ENCODE measurements around the gene SHD. TPM values are rescaled to one million over a fixed set of nuclear protein-coding genes. Genes with fewer than 3 reads are reported as not detected.
A peak's percentile ranks its signal among the peaks of the same experiment; 100 is the strongest.
"Not testable (repeated sequence)": the region's sequence is repeated elsewhere in the genome, so short reads cannot be mapped to it uniquely, and the experiment has no call there.

Gene SHD, protein sequence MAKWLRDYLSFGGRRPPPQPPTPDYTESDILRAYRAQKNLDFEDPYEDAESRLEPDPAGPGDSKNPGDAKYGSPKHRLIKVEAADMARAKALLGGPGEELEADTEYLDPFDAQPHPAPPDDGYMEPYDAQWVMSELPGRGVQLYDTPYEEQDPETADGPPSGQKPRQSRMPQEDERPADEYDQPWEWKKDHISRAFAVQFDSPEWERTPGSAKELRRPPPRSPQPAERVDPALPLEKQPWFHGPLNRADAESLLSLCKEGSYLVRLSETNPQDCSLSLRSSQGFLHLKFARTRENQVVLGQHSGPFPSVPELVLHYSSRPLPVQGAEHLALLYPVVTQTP
- total RNA-seq: 8.8 TPM

DNA sequence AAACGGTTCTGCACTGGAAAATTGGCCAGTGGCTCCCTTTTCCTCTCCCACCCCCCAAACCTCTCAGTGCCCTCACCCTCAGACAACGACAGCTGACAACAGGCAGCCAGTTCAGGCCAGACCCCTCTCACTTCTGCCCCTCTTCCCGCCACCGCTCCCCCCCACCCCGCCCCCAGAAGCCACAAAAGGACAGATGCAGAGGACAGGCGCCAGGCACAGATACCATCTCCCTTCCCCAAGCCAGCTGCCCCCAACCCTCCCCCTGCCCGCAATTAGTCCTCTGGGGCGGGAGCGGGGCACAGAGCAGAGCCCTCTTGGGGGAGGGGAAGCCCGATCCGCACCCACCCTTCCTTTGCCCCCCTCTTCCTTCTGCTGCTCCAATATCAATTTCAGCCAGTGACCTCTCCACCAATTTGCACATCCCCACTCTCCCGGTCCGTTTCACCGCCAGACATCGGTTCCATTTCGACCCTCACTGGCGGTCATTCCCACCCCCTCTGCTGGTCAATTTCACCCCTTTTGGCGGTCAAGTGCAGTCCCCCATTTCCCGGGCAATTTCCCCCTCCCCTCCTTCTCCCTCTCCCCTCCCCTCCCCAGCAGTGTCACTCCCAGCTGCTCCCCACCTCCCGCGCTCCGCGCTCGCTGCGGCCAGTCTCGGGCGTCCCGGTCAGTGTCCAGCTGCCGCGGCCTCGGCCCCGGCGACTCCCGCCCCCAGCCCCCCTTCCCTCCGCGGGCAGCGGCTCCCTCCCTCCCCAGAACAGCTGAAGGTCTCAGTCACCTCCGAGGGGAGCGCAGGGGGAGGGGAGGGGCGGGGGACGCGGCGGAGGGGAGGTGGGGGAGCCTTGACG lies at the start of gene SHD:
Gene SHD, plus strand, starts transcription at position 848 of the 848 bp plus-strand sequence. CDS start 798 bp downstream, outside the sequence.
- ATAC-seq (peak; percentile 60), DNase-seq (ENCODE audit: low spot score) (no peak)

DNA sequence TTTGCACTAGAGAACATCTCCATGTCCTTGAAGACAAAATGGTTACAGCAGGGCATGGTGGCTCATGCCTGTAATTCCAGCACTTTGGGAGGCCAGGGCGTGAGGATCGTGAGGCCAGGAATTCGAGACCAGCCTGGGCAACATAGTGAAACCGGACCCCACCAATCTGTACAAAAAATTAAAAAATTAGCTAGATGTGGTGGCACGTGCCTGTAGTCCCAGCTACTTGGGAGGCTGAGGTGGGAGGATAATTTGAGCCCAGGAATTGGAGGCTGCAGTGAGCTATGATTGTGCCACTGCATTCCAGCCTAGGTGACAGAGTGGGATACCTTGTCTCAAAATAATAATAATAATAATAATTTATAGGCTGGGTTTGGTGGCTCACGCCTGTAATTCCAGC lies 48.8 kb upstream of the SHD start:
- ATAC-seq; DNase-seq (ENCODE audit: low spot score): not testable (repeated sequence)

DNA sequence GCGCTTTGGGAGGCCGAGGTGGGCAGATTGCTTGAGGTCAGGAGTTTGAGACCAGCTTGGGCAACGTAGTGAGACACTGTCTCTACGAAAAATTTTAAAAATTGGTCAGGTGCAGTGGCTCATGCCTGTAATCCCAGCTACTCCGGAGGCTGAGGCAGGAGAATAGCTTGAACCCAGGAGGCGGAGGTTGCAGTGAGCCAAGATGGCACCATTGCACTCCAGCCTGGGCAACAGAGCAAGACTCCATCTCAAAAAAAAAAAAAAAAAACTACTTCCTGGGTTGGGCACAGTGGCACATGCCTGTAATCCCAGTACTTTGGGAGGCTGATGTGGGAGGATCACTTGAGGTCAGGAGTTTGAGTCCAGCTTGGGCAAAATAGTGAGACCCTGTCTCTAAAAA lies 47.5 kb upstream of the SHD start:
- DNase-seq (ENCODE audit: low spot score); ATAC-seq: not testable (repeated sequence)

DNA sequence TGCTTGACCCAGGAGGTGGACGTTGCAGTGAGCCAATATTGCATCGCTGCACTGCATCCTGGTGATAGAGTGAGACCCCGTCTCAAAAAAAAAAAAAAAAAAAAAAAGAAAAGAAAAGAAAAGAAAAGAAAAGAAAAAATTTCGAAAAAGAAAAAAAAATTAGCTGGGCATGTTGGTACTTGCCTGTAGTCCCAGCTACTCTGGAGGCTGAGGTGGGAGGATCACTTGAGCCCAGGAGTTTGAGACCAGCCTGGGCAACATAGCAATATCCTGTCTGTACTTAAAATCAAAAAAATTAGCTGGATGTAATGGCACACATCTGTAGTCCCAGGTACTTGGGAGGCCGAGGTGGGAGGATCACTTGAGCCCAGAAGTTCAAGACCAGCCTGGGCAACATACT lies 46.9 kb upstream of the SHD start:
- not testable (repeated sequence) for DNase-seq (ENCODE audit: low spot score); ATAC-seq

DNA sequence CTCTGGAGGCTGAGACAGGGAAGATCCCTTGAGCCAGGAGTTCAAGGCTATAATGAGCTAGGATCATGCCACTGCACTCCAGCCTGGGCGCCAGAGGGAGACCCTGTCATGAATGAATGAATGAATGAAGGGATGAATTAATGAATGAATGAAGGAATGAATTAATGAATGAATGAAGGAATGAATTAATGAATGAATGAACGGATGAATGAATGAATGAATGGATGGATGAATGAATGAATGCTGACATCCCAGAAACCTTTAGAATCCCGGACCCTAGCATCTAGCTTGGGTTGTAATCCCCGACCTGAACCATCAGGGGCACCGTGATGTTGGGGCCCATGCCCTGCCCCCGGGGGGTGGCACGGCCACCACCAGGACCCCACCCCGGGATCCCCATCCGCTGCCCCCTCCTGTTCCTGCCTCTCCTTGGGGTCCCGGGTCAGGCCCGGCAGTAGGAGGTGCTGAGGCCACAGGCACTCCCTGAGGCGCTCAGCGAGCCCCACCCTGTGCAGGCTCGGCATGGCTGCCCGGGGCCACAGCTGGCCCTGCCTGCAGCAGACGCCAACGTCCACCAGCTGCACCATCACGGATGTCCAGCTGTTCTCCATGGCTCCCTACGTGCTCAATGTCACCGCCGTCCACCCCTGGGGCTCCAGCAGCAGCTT lies 46.3 kb upstream of the SHD start:
- ATAC-seq (no peak), DNase-seq (ENCODE audit: low spot score) (no peak)

DNA sequence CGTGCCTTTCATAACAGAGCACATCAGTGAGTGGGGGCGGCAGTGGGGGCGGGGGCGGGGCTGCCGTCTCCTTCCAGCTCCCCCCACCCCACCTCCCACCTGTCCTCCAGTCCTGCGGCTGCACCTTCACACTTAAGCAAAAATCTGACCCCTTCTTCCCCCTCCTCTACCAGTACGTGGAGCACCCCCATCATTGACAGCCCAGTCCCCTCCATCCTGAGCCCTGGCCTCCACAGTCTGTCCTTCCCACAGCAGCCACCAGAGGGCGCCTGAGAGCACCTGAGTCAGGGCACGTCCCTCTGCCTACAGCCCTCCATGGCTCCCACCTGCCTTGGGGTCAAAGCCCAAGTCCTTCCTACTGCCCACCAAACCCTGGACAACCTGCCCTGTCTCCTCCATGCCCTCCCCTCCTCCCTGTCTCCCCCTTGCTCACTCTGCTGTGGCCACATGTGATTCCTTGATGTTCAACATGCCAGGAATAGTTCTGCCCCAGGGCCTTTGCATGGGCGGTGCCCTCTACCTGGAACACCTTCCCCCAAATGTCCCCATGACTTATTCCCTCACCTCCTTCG lies 45.7 kb upstream of the SHD start:
- DNase-seq (ENCODE audit: low spot score) (peak; percentile 52), ATAC-seq (peak; percentile 64)

DNA sequence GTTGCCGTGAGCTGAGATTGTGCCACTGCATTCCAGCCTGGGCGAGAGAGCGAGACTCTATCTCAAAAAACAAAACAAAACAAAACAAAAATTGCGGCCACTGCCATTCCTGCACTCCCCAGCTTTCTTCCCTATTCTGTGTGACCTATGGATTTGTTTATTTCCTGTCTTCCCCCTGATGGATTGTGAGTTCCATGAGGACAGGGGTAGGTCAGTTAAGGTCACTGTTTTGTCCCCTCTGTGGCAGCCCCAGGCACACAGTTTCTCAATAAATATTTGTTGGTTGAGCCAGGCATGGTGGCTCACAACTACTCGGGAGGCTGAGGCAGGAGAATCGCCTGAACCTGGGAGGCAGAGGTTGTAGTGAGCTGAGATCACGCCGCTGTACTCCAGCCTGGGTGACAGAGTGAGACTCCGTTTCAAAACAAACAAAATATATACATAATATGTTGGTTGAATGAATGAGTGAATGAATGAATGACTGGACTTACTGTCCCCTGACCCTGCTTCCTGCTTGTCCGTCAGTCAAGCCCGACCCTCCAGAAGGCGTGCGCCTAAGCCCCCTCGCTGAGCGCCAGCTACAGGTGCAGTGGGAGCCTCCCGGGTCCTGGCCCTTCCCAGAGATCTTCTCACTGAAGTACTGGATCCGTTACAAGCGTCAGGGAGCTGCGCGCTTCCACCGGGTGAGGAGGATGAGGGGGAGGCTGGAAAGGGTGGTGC lies 44.8 kb upstream of the SHD start:
- ATAC-seq: no peak

DNA sequence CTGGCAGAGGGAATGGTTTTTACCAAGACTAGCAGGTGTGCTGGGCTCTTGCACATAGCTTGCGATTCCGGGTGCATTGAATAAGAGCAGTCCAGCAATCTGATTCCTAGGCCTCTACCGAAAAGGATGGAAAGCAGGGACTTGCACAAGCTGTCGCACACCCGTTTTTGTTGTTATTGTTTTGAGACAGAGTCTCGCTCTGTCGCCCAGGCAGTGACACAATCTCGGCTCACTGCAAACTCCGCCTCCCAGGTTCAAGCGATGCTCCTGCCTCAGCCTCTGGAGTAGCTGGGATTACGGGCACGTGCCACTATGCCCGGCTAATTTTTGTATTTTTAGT lies 44.2 kb upstream of the SHD start:
- DNase-seq (ENCODE audit: low spot score) (no peak), ATAC-seq (no peak)

More for the DNA sequence above, 44.8 kb upstream of the SHD start:
- no peak for DNase-seq (ENCODE audit: low spot score)

DNA sequence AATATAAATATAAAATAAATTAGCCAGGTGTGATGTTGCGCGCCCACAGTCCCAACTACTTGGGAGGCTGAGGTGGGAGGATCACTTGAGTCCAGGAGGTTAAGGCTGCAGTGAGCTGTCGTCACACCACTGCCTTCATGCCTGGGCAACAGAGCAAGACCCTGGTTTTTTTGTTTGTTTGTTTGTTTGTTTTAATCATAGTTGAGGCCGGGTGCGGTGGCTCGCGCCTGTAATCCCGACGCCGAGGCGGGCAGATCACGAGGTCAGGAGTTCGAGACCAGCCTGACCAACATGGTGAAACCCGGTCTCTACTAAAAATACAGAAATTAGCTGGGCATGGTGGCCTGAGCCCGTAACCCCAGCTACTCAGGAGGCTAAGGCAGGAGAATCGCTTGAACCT lies 41.6 kb upstream of the SHD start:
- DNase-seq (ENCODE audit: low spot score); ATAC-seq: not testable (repeated sequence)

DNA sequence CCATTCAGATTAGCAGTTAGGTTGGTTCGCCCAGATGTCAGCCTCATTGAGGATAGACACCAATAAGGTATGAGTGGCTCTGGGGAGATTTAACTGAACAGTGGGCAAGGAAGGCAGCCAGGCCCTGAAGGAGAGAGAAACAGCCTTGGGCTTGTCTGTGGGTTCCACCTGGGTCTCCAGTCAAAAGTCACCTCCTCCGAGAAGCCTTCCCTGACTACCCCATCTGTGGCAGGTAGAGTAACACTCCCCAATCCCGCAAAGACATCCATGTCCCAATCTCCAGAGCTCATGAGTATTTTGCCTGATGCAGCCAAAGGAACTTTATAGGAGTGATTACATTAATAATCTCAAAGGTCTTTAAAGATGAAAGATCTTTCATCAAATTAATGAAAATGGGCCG lies 40.2 kb upstream of the SHD start:
- no peak for DNase-seq (ENCODE audit: low spot score)
- ATAC-seq: no peak

DNA sequence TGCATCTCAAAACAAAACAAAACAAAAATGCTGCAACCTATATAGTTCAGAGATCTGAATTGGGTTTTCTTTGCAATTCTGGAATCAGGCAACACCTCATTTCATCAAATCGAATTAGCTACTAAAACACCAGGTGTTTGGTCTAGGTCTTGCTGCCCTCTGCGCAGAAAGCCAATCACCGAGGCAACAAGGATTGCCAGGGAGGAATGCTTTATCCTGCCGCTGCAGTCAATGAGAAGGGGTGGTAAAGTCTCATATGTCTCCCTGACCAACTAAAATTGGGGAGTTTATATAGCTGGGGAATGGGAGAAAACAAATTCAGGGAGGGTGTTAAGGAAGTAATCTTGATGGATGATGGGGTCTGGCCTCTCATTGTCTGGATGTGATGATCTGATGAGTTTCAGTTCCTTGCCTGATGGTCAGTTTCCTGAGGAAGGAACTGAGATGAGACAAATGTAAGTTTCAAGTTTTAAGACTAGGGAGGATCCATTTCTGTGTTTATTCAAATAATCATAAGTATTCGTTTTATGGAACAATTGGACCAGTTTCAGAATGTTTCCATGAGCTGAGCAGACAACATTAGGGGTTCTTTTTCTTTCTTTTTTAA lies 37.1 kb upstream of the SHD start:
- no peak for ATAC-seq
- no peak for DNase-seq (ENCODE audit: low spot score)

DNA sequence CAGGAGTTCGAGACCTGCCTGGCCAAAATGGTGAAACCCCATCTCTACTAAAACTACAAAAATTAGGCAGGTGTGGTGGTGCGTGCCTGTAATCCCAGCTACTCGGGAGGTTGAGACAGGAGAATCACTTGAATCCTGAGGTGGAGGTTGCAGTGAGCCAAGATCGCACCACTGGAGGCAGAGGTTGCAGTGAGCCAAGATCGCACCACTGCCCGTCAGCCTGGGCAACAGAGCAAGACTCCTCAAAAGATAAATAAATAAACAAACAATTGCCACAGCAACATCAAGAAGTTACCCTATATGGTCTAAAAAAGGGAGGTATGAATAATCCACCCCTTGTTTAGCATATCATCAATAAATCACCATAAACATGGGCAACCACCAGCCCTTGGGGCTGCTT lies 33.1 kb upstream of the SHD start:
- not testable (repeated sequence) for DNase-seq (ENCODE audit: low spot score); ATAC-seq

DNA sequence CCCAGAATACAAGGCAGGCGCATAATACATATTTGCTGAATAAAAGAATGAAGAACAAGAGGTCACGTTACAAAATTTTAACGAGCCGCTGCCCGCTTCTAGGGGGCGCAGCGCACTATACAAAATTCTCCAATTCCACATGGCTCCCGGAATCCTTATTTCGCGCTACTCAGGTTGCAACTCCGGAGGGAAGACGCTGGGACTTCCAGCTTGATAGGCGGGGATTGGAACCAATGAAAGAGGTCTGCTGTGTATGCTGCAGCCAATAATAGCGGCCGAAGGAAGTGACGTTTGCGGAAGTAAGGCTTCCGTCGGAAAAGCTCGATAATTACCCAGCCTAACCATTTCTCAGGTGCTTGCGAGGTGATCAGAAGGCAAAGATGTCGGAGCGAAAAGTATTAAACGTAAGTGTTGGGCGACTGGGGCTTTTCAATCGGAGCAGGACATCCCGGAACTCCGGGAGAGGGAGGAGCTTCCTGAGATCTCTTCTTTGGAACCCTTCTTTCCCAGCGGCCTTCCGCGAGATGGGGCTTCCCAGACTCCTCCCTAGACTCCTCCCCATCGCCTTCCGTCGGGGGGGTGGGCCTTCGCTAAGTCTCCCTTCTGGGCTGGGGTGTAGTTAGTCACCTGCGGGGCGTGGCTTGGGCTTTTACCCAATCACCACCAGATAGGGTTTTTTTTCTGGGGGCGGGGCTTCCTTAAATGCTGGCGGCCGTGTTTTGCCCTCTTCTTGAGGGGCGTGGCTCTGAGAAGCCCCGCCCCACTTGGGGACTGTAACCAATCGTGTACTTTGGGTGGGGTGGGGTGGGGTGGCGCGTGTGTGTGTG lies 32.1 kb upstream of the SHD start, which contains the start of gene YJU2:
Gene YJU2, plus strand, starts transcription at position 314 of the 827 bp plus-strand sequence. Its CDS starts 67 bp downstream, at position 381.
- ATAC-seq (peak; percentile 96), DNase-seq (ENCODE audit: low spot score) (peak; percentile 98)

DNA sequence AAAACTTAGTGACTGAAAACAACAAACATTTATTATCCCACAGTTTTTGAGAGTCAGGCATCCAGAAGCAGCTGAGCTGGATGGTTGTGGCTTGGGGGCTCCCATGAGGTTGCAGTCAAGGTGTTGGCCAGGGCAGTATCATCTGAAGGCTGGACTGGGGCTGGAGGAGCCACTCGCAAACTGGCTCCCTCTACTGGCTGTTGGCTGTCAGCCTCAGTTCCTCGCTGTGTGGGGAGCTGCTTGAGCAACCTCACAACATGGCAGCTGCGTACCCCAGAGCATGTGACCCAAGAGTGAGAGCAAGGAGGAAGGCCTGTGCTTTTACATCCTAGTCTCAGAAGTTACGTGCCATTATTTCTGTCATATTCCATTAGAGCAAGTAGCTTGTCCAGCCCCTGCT lies 22.5 kb upstream of the SHD start:
- ATAC-seq: no peak
- DNase-seq (ENCODE audit: low spot score): no peak

DNA sequence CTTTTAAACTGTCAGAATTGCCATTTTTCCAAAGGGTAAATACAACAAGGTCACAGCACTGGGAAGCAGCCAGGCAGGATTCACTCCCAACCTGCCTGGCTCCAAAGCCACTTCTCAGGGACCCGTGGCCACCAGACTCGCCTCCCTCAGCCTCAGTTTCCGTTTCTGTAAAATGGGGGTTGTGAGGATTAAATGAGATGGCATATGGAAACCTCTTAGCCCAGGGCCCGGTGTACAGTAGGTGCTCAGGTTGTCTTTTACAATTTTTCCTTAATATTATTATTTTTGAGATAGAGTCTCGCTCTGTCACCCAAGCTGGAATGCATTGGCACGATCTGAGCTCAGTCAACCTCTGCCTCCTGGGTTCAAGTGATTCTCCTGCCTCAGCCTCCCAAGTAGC lies 22.0 kb upstream of the SHD start:
- ATAC-seq (no peak), DNase-seq (ENCODE audit: low spot score) (no peak)

DNA sequence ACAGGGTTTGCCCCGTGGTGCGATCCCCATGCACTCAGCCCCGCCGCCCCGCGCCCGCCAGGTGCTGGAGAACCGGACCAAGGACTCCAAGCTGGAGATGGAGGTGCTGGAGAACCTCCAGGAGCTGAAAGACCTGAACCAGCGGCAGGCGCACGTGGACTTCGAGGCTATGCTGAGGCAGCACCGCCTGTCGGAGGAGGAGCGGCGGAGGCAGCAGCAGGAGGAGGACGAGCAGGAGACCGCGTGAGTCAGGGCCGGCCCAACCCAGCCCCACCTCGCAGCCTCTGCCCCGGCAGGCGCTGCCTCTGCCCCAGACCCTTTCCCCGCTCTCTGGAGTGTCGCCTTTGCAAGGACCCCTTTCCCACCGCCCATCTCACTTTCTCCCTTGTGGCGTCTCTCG lies 20.9 kb upstream of the SHD start:
- ATAC-seq: no peak
- DNase-seq (ENCODE audit: low spot score): no peak

DNA sequence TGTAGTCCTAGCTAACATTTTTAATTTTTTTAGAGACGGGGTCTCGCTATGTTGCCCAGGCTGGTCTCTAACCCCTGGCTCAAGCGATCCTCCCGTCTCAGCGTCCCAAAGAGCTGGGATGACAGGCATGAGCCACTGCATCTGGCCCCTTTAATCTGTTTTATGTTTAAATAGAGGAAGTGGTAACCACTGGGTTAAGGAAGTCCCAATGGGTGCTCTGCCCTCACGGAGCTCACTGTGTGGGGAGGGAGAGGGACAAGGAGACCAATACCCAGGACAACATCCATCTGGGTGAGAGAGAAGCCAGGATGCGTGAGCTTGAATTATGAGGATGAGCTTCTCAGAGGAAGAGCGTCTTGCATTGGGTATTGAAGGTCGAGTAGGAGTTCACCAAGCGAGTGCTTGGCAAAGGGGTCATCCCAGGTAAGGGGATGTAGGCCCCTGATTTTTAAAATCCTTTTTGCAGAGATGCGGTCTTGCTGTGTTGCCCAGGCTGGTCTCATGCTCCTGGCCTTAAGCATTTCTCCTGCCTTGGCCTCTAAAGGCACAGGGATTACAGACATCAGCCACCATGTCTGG lies 18.4 kb upstream of the SHD start:
- no peak for ATAC-seq
- DNase-seq (ENCODE audit: low spot score): no peak

DNA sequence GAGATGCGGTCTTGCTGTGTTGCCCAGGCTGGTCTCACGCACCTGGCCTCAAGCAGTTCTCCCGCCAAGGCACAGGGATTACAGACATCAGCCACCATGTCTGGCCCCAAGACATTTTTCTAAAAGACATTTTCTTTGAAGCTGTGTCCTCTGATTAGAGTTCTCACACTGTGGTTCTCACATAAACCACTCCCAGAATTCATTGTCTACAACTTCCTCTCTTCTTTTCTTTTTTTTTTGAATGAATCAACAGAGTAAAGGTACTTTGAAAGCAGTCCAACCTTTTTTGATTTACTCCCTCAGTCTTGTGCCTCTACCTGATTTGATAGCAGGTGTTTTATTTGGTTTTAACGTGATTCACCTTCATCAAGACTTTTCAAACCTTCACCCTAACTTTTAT lies 14.3 kb upstream of the SHD start:
- ATAC-seq (no peak), DNase-seq (ENCODE audit: low spot score) (no peak)
